Neuronal stem cell (in vitro differentiated cells): ENCODE data around the gene SERPINF2.
A peak's percentile ranks its signal among the peaks of the same experiment; 100 is the strongest.
"Not testable (repeated sequence)": the region's sequence is repeated elsewhere in the genome, so short reads cannot be mapped to it uniquely, and the experiment has no call there.

Experiments
- DNase-seq: peaks from one replicate; pipeline ENCODE4 v3.0.0-alpha.2; 2013; ENCODE audit warnings: low spot score
- H2AFZ ChIP-seq: one replicate; pipeline ENCODE4 v1.6.1; 2013; ENCODE audit warnings: mild to moderate bottlenecking, low read length, inconsistent platforms
- H2AK5ac ChIP-seq: 2 replicates; pipeline ENCODE4 v1.6.1; 2013; ENCODE audit warnings: low read depth, mild to moderate bottlenecking, inconsistent platforms, low read length, moderate library complexity, mixed read lengths
- H2BK120ac ChIP-seq: 2 replicates; pipeline ENCODE4 v1.6.1; 2013; ENCODE audit warnings: low read depth, mild to moderate bottlenecking, inconsistent platforms, low read length, moderate library complexity, mixed read lengths
- H2BK12ac ChIP-seq: one replicate; pipeline ENCODE4 v1.6.1; 2013; ENCODE audit warnings: low read length, inconsistent platforms
- H2BK15ac ChIP-seq: 2 replicates; pipeline ENCODE4 v1.6.1; 2013; ENCODE audit warnings: mild to moderate bottlenecking, low read length, inconsistent platforms, mixed read lengths
- H2BK5ac ChIP-seq: one replicate; pipeline ENCODE4 v1.6.1; 2013; ENCODE audit warnings: inconsistent platforms, mild to moderate bottlenecking, low read length, moderate library complexity
- H3K14ac ChIP-seq: one replicate; pipeline ENCODE4 v1.6.1; 2013; ENCODE audit warnings: low read length, inconsistent platforms
- H3K18ac ChIP-seq: 2 replicates; pipeline ENCODE4 v1.6.1; 2013; ENCODE audit warnings: low read length, inconsistent platforms
- H3K23ac ChIP-seq: 2 replicates; pipeline ENCODE4 v1.6.1; 2013; ENCODE audit warnings: low read depth, mild to moderate bottlenecking, mixed read lengths, low read length, inconsistent platforms; ENCODE audit not compliant: poor library complexity
- H3K27ac ChIP-seq: replicated peaks from 3 replicates; pipeline ENCODE4 v1.5.1; 2013; ENCODE audit warnings: low read length, inconsistent platforms
- H3K27me3 ChIP-seq, 3 experiments: 2 replicates each; pipeline ENCODE4 v1.6.1; 2013; ENCODE audit warnings: low read length in 3 of 3, mild to moderate bottlenecking in 2 of 3, inconsistent platforms in 1 of 3, low read depth in 1 of 3, mixed read lengths in 1 of 3, moderate library complexity in 1 of 3; ENCODE audit not compliant: control insufficient read depth in 3 of 3, insufficient read depth in 3 of 3
- H3K36me3 ChIP-seq, 2 donors: replicated peaks in 1 of 2; 2 replicates each; pipeline ENCODE4 v1.6.1; 2013; ENCODE audit warnings: low read length in 2 of 2; ENCODE audit not compliant: control insufficient read depth in 2 of 2, insufficient read depth in 2 of 2
- H3K4ac ChIP-seq: 2 replicates; pipeline ENCODE4 v1.6.1; 2013; ENCODE audit warnings: inconsistent platforms, mild to moderate bottlenecking, low read length, moderate library complexity
- H3K4me1 ChIP-seq, 2 donors: 1 replicate in 1 of 2; 2 replicates in 1 of 2; pipeline ENCODE4 v1.6.1; 2013; ENCODE audit warnings: low read length in 2 of 2, low read depth in 1 of 2; ENCODE audit not compliant: control insufficient read depth in 2 of 2, insufficient read depth in 1 of 2
- H3K4me2 ChIP-seq: one replicate; pipeline ENCODE4 v1.6.1; 2013; ENCODE audit warnings: mild to moderate bottlenecking, low read length, inconsistent platforms; ENCODE audit not compliant: insufficient read depth, poor library complexity, severe bottlenecking
- H3K4me3 ChIP-seq, 2 donors: 2 replicates each; pipeline ENCODE4 v1.5.1; 2013; ENCODE audit warnings: low read length in 2 of 2, mild to moderate bottlenecking in 2 of 2, inconsistent platforms in 1 of 2, moderate library complexity in 1 of 2
- H3K79me1 ChIP-seq: one replicate; pipeline ENCODE4 v1.6.1; 2013; ENCODE audit warnings: low read depth, mild to moderate bottlenecking, inconsistent platforms, low read length, moderate library complexity
- H3K9ac ChIP-seq: one replicate; pipeline ENCODE4 v1.6.1; 2013; ENCODE audit warnings: mild to moderate bottlenecking, low read depth, low read length, inconsistent platforms; ENCODE audit not compliant: poor library complexity
- H3K9me3 ChIP-seq, 2 donors: replicated peaks in 1 of 2; 2 replicates each; pipeline versions ENCODE3 to v1.6.1; 2013; ENCODE audit warnings: low read length in 2 of 2, mild to moderate bottlenecking in 2 of 2, inconsistent platforms in 1 of 2, low read depth in 1 of 2, mixed read lengths in 1 of 2, moderate library complexity in 1 of 2; ENCODE audit not compliant: control insufficient read depth in 2 of 2, insufficient read depth in 1 of 2
- H4K8ac ChIP-seq: one replicate; pipeline ENCODE4 v1.6.1; 2013; ENCODE audit warnings: low read depth, mild to moderate bottlenecking, inconsistent platforms, low read length, moderate library complexity
- H4K91ac ChIP-seq: one replicate; pipeline ENCODE4 v1.6.1; 2013; ENCODE audit warnings: low read length, low read depth, mild to moderate bottlenecking, inconsistent platforms; ENCODE audit not compliant: poor library complexity
- WGBS, 2 donors: extraction: QIAGEN DNeasy Blood & Tissue Kit; methylation state at CpG; one replicate each; pipeline ENCODE4 v1.1.7; 2013; ENCODE audit warnings: missing lambda C conversion rate in 2 of 2, mixed read lengths in 1 of 2; ENCODE audit not compliant: insufficient read length in 2 of 2, insufficient replicate concordance in 1 of 2; ENCODE audit errors: extremely low coverage in 2 of 2; 5-methylcytosine and 5-hydroxymethylcytosine counted together

The SERPINF2 gene

DNA sequence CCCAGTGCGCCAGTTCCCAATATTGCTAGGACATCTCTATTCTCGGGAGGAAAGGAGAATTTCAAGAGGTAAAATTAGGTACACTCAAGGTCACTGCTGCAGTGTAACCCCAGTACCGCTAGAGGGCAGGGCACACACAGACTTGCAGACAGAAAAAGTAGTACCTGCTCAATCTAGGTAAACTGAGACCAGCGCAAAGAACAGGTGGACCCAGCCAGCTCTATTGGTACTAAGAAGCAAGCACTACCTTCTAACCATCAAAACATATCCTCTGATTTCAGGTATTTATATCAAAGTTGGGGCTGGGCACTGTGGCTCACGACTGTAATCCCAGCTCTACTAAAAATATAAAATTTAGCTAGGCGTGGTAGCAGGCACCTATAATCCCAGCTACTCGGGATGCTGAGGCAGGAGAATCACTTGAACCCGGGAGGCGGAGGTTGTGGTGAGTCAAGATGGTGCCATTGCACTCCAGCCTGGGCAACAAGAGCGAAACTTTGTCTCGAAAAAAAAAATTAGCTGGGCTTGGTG, 21.8 kb upstream of the SERPINF2 start:
- H3K27ac ChIP-seq: no peak overlapping the region
- no peak overlapping the region for H3K4ac ChIP-seq
- no peak overlapping the region for H2BK5ac ChIP-seq
- no peak overlapping the region for H2BK120ac ChIP-seq
- no peak overlapping the region for H3K9ac ChIP-seq
- peaks cover under 1% of the 10 kb centered on the region for H3K79me1 ChIP-seq
- no peak overlapping the region for H3K23ac ChIP-seq
- H2AFZ ChIP-seq: no peak overlapping the region
- H3K9me3 ChIP-seq: no peaks in the 10 kb centered on the region
- peak overlapping the region; percentile 28 for H2AK5ac ChIP-seq
- no peak for DNase-seq
- H2BK12ac ChIP-seq: no peak overlapping the region
- H3K14ac ChIP-seq: no peak overlapping the region
- H2BK15ac ChIP-seq: no peak overlapping the region
- H3K27me3 ChIP-seq: no peaks in the 10 kb centered on the region
- H3K36me3 ChIP-seq: no peaks in the 10 kb centered on the region
- no peak overlapping the region for H4K8ac ChIP-seq
- WGBS, 2 donors: no CpG with 5 or more reads among the region's 11 CpGs
- no peak overlapping the region for H3K4me3 ChIP-seq
- peaks cover 7% of the 10 kb centered on the region in 2 donors for H3K4me1 ChIP-seq
- no peak overlapping the region for H3K4me2 ChIP-seq
- no peak overlapping the region for H3K18ac ChIP-seq
- H4K91ac ChIP-seq: no peak overlapping the region

DNA sequence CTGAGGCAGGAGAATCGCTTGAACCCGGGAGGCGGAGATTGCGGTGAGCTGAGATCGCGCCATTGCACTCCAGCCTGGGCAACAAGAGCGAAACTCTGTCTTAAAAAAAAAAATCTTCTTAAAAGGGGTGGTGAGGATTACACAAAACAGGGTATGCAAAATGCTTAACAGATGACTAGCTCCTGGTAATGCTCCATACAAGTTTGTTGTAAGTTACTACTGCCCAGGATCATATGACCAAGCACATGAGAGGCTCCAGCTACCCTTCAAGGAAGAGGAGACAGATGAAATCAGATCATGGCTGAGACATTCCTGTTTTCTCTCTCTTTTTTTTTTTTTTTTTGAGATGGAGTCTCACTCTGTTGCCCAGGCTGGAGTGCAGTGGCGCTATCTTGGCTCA, 20.6 kb upstream of the SERPINF2 start:
- H3K23ac ChIP-seq: not testable (repeated sequence)

DNA sequence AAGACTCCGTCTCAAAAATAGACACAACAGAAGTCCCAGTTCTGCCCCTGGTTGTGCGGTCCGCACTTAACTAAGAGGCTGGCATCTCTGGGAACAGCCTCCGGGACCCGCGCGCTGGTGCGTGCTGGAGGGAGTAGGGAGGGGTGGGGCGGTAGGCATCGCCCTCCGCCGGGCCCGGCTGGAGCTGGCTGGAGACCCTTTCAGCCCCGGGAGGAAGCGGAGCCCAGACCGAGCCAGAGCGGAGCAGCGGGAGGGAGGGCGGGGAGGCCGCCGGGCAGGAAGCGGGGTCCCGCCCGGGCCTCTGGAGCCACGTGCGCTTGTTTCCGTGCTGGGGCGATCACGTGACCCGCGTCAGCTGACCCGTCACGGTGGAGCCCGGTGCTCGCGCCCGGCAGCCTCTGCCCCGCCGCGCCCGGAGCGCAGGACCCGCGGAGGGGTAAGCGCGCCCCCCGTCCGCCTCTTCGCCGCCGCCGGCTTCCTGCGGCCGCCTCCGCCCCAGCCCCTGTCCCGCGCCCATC, 18.3 kb upstream of the SERPINF2 start, which contains the start of gene WDR81:
Gene WDR81 (plus strand): TSS at position 354 of the 518 bp plus-strand sequence. CDS start 256 bp downstream, outside the sequence.
- H3K18ac ChIP-seq: peak within 1 kb of the TSS; percentile 94
- peak within 1 kb of the TSS; percentile 99 for H2AFZ ChIP-seq
- H3K79me1 ChIP-seq: peaks cover 9% of the 10 kb centered on the region
- H2BK12ac ChIP-seq: peak within 1 kb of the TSS; percentile 0
- H3K23ac ChIP-seq: peak within 1 kb of the TSS; percentile 1
- no peak within 1 kb of the TSS for H2BK120ac ChIP-seq
- no peak within 1 kb of the TSS for H2BK15ac ChIP-seq
- peaks cover 3 to 4% of the 10 kb centered on the region in 2 donors for H3K4me1 ChIP-seq
- no peaks in the 10 kb centered on the region for H3K27me3 ChIP-seq
- DNase-seq: peak; percentile 68
- H3K27ac ChIP-seq: no peak within 1 kb of the TSS
- no peak within 1 kb of the TSS for H4K8ac ChIP-seq
- no peak within 1 kb of the TSS for H4K91ac ChIP-seq
- peak within 1 kb of the TSS; percentile 84 for H3K9ac ChIP-seq
- peak within 1 kb of the TSS; percentile 42 for H2BK5ac ChIP-seq
- no peak within 1 kb of the TSS for H3K14ac ChIP-seq
- H3K36me3 ChIP-seq: peaks cover 4% of the 10 kb centered on the region in 2 donors
- H2AK5ac ChIP-seq: peak within 1 kb of the TSS; percentile 26
- peak within 1 kb of the TSS; percentile 61 to 79 for H3K4me3 ChIP-seq
- H3K9me3 ChIP-seq: no peaks in the 10 kb centered on the region
- H3K4me2 ChIP-seq: peak within 1 kb of the TSS; percentile 98
- no CpG with 5 or more reads among the region's 57 CpGs for WGBS, 2 donors
- H3K4ac ChIP-seq: no peak within 1 kb of the TSS

More for the DNA sequence above, 20.6 kb upstream of the SERPINF2 start:
- H3K14ac ChIP-seq, H3K4me2 ChIP-seq, H2AFZ ChIP-seq, H3K9me3 ChIP-seq, H3K36me3 ChIP-seq, H3K18ac ChIP-seq, H4K91ac ChIP-seq, H2BK12ac ChIP-seq, H3K27ac ChIP-seq, H2AK5ac ChIP-seq, H2BK120ac ChIP-seq, H3K27me3 ChIP-seq, H2BK5ac ChIP-seq, H3K4me1 ChIP-seq, H3K9ac ChIP-seq, DNase-seq, H3K4ac ChIP-seq, H2BK15ac ChIP-seq, H3K4me3 ChIP-seq, H4K8ac ChIP-seq, H3K79me1 ChIP-seq: not testable (repeated sequence)
- WGBS, 2 donors: no CpG with 5 or more reads among the region's 8 CpGs

DNA sequence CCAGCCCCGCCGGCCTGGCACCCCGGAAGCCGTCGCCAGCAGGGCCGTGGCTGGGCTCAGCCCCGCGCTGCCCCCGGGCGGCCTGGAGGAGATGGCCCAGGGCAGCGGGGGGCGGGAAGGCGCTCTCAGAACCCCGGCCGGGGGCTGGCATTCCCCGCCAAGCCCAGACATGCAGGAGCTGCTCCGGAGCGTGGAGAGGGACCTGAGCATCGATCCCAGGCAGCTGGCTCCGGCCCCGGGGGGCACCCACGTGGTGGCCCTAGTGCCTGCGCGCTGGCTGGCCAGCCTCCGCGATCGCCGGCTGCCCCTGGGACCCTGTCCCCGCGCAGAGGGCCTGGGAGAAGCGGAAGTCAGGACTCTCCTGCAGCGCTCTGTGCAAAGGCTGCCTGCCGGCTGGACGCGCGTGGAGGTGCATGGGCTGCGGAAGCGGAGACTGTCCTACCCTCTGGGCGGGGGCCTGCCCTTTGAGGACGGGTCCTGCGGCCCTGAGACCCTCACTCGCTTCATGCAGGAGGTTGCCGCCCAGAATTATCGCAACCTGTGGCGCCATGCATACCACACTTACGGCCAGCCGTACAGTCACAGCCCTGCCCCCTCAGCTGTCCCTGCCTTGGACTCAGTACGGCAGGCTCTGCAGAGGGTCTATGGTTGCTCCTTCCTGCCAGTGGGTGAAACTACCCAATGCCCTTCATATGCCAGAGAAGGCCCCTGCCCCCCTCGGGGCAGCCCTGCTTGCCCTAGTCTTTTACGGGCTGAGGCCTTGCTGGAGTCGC, 17.6 kb upstream of the SERPINF2 start:
- no peak overlapping the region for H2BK15ac ChIP-seq
- peak overlapping the region; percentile 42 for H2BK5ac ChIP-seq
- no peak overlapping the region for H3K14ac ChIP-seq
- H3K4me1 ChIP-seq: peaks cover 3 to 4% of the 10 kb centered on the region in 2 donors
- H3K4me3 ChIP-seq: peak overlapping the region; percentile 61 to 79
- peaks cover 9% of the 10 kb centered on the region for H3K79me1 ChIP-seq
- peak overlapping the region; percentile 71 for H3K18ac ChIP-seq
- no peak overlapping the region for H4K91ac ChIP-seq
- no peak overlapping the region for H2BK120ac ChIP-seq
- H3K36me3 ChIP-seq: peaks cover 4% of the 10 kb centered on the region in 2 donors
- H3K4me2 ChIP-seq: peak overlapping the region; percentile 98
- peak overlapping the region; percentile 84 for H3K9ac ChIP-seq
- H3K27ac ChIP-seq: no peak overlapping the region
- H3K23ac ChIP-seq: peak overlapping the region; percentile 1
- H4K8ac ChIP-seq: no peak overlapping the region
- H3K4ac ChIP-seq: no peak overlapping the region
- WGBS, 2 donors: no CpG with 5 or more reads among the region's 51 CpGs
- peak overlapping the region; percentile 0 for H2BK12ac ChIP-seq
- no peak for DNase-seq
- H2AK5ac ChIP-seq: peak overlapping the region; percentile 26
- H2AFZ ChIP-seq: peak overlapping the region; percentile 99
- no peaks in the 10 kb centered on the region for H3K9me3 ChIP-seq
- H3K27me3 ChIP-seq: no peaks in the 10 kb centered on the region
